Measurements from ENCODE around the gene ARHGAP31. TPM values are rescaled to one million over a fixed set of nuclear protein-coding genes. Genes with fewer than 3 reads are reported as not detected.
A peak's percentile ranks its signal among the peaks of the same experiment; 100 is the strongest.
"Not testable (repeated sequence)": the region's sequence is repeated elsewhere in the genome, so short reads cannot be mapped to it uniquely, and the experiment has no call there.

Gene ARHGAP31
- total RNA-seq, 3 donors from 2014 or later (not counting 1 experiment from before 2014, with no cell fraction given): 4.1 to 8.4 (median 8.4) TPM

- WGBS (ENCODE audit: insufficient coverage): 64% methylated on average over 5 of the region's 6 CpGs
- Histone ChIP-seq H3K9me3 (ENCODE audit: control insufficient read depth, insufficient read depth, low read length) (no peaks in the 10 kb centered on the region), H3K27ac (ENCODE audit: low read length) (peak overlapping the region; percentile 3), H3K4me1 (ENCODE audit: control insufficient read depth, insufficient read depth, low read length) (peaks cover 15% of the 10 kb centered on the region), H3K27me3 (ENCODE audit: control insufficient read depth, insufficient read depth, low read length) (no peaks in the 10 kb centered on the region), H3K36me3 (ENCODE audit: control insufficient read depth, insufficient read depth, low read length) (no peaks in the 10 kb centered on the region), H3K4me3 (ENCODE audit: low read length) (no peak overlapping the region)
- TF ChIP-seq CTCF (IDR thresholded peaks at IDR 0.05): no peak
- Mint-ChIP-seq H3K27me3 (ENCODE audit: low read depth in 2 of 2) (no peaks in the 10 kb centered on the region), H3K27ac (peak overlapping the region; percentile 56 to 85), H3K36me3 (no peaks in the 10 kb centered on the region), H3K4me1 (peaks cover 24 to 29% of the 10 kb centered on the region in 2 donors), H3K4me3 (no peak overlapping the region), H3K9me3 (no peaks in the 10 kb centered on the region)
- DNase-seq (peak in 1 of 2 donors; percentile 75), ATAC-seq (peak; percentile 58 to 63 (median 59))
- intact Hi-C loops (cut with micrococcal nuclease): loop anchor here (1.0 to 5.0 kb wide), 6 partner anchors 30 to 470 kb away; partner anchors contain the start of genes B4GALT4 and TEX55
These were observed 58.8 kb downstream of the ARHGAP31 start for GRCh38 chr3:119352863-119353527.

- intact Hi-C loops (cut with micrococcal nuclease); H3K36me3 Mint-ChIP-seq; H3K27ac ChIP-seq (ENCODE audit: low read length); H3K9me3 ChIP-seq (ENCODE audit: control insufficient read depth, insufficient read depth, low read length); H3K36me3 ChIP-seq (ENCODE audit: control insufficient read depth, insufficient read depth, low read length); H3K4me3 ChIP-seq (ENCODE audit: low read length); H3K27me3 Mint-ChIP-seq (ENCODE audit: low read depth in 2 of 2); ATAC-seq; DNase-seq; H3K27ac Mint-ChIP-seq; H3K9me3 Mint-ChIP-seq; H3K4me3 Mint-ChIP-seq; H3K27me3 ChIP-seq (ENCODE audit: control insufficient read depth, insufficient read depth, low read length): not testable (repeated sequence)
- H3K4me1 Mint-ChIP-seq: peaks cover 24 to 29% of the 10 kb centered on the region in 2 donors
- H3K4me1 ChIP-seq (ENCODE audit: control insufficient read depth, insufficient read depth, low read length): peaks cover 15% of the 10 kb centered on the region
- WGBS (ENCODE audit: insufficient coverage): 100% methylated on average over 3 of the region's 5 CpGs
These were observed 61.4 kb downstream of the ARHGAP31 start for GRCh38 chr3:119355608-119356007.

- Histone ChIP-seq H3K4me3 (ENCODE audit: low read length) (no peak overlapping the region), H3K4me1 (ENCODE audit: control insufficient read depth, insufficient read depth, low read length) (peaks cover 13% of the 10 kb centered on the region), H3K27me3 (ENCODE audit: control insufficient read depth, insufficient read depth, low read length) (no peaks in the 10 kb centered on the region), H3K36me3 (ENCODE audit: control insufficient read depth, insufficient read depth, low read length) (no peaks in the 10 kb centered on the region), H3K27ac (ENCODE audit: low read length) (no peak overlapping the region), H3K9me3 (ENCODE audit: control insufficient read depth, insufficient read depth, low read length) (no peaks in the 10 kb centered on the region)
- H3K36me3 Mint-ChIP-seq: no peaks in the 10 kb centered on the region
- H3K4me3 Mint-ChIP-seq: peak overlapping the region; percentile 5
- ATAC-seq: no peak
- H3K4me1 Mint-ChIP-seq: peaks cover 23 to 25% of the 10 kb centered on the region in 2 donors
- H3K9me3 Mint-ChIP-seq: no peaks in the 10 kb centered on the region
- no peak for DNase-seq
- H3K27ac Mint-ChIP-seq: peak overlapping the region in 1 of 2 donors; percentile 40
- TF ChIP-seq CTCF (IDR thresholded peaks at IDR 0.05): no peak
- intact Hi-C loops (cut with micrococcal nuclease): no loop called here
- H3K27me3 Mint-ChIP-seq (ENCODE audit: low read depth in 2 of 2): no peaks in the 10 kb centered on the region
These were observed 62.5 kb downstream of the ARHGAP31 start for GRCh38 chr3:119356646-119357045.

GRCh38 chr3:119357190-119357589 is 63.0 kb downstream of the ARHGAP31 start:
- Mint-ChIP-seq H3K27me3 (ENCODE audit: low read depth in 2 of 2) (no peaks in the 10 kb centered on the region), H3K4me3 (peak overlapping the region; percentile 5), H3K27ac (peak overlapping the region in 1 of 2 donors; percentile 40), H3K36me3 (no peaks in the 10 kb centered on the region), H3K9me3 (no peaks in the 10 kb centered on the region), H3K4me1 (peaks cover 18 to 20% of the 10 kb centered on the region in 2 donors)
- no peak overlapping the region for H3K27ac ChIP-seq (ENCODE audit: low read length)
- no peaks in the 10 kb centered on the region for H3K9me3 ChIP-seq (ENCODE audit: control insufficient read depth, insufficient read depth, low read length)
- intact Hi-C loops (cut with micrococcal nuclease): no loop called here
- H3K27me3 ChIP-seq (ENCODE audit: control insufficient read depth, insufficient read depth, low read length): no peaks in the 10 kb centered on the region
- 45% methylated on average over 5 of the region's 6 CpGs for WGBS (ENCODE audit: insufficient coverage)
- H3K36me3 ChIP-seq (ENCODE audit: control insufficient read depth, insufficient read depth, low read length): no peaks in the 10 kb centered on the region
- H3K4me1 ChIP-seq (ENCODE audit: control insufficient read depth, insufficient read depth, low read length): peaks cover 7% of the 10 kb centered on the region
- TF ChIP-seq CTCF (IDR thresholded peaks at IDR 0.05): no peak
- no peak for DNase-seq
- no peak for ATAC-seq
- no peak overlapping the region for H3K4me3 ChIP-seq (ENCODE audit: low read length)

All from natural killer cell (primary cell).